ENCODE data around the gene CASR. TPM values are rescaled to one million over a fixed set of nuclear protein-coding genes. Genes with fewer than 3 reads are reported as not detected.
A peak's percentile ranks its signal among the peaks of the same experiment; 100 is the strongest.

The CASR gene
- total and polyA plus RNA-seq, 2 of the 4 experiments (the other 2 are of a cell fraction): not detected

- POLR2A ChIA-PET (ENCODE audit: unreplicated experiment): no interaction called here
- no peak overlapping the region for H2AFZ ChIP-seq (replicated peaks; ENCODE audit: low read length, poor library complexity)
- H3K9me3 ChIP-seq (ENCODE audit: control insufficient read depth, insufficient read depth, low read length): no peaks in the 10 kb centered on the region
- H4K20me1 ChIP-seq (ENCODE audit: insufficient read depth, low read length): no peaks in the 10 kb centered on the region
- H3K4me3 ChIP-seq (ENCODE audit: insufficient read depth, low read depth, low read length): peak overlapping the region; percentile 17; the same call in 1 of the 2 replicates
- no peaks in the 10 kb centered on the region for H3K79me1 ChIP-seq (ENCODE audit: low read depth in 1 of 2, low read length in 2 of 2)
- peaks cover 10% of the 10 kb centered on the region for H3K4me1 ChIP-seq (ENCODE audit: control insufficient read depth, insufficient read depth, low read length)
- H3K27ac ChIP-seq (ENCODE audit: insufficient read depth, low read length): no peak overlapping the region
- H3K4ac ChIP-seq (ENCODE audit: low read depth, low read length): peak overlapping the region; percentile 33; the same call in 1 of the 2 replicates
- no CpG with 5 or more reads among the region's 7 CpGs for WGBS, 2 experiments (ENCODE audit: extremely low coverage in 2 of 2, insufficient read length in 1 of 2)
- H3K36me3 ChIP-seq (ENCODE audit: control insufficient read depth, insufficient read depth, low read length): no peaks in the 10 kb centered on the region
- peak overlapping the region in 1 of 2 experiments; percentile 61; a peak in 1 of 4 replicates for H4K8ac ChIP-seq (ENCODE audit: low read depth in 2 of 2, low read length in 2 of 2)
- intact Hi-C loops (cut with micrococcal nuclease) (no loop called here), in situ Hi-C loops (cut with MboI; ENCODE audit: low sequenced_read_pairs) (no loop called here), dilution Hi-C loops (cut with HindIII; ENCODE audit: low sequenced_read_pairs, unreplicated experiment) (no loop called here)
- DNase-seq (peak; percentile 78), ATAC-seq (ENCODE audit: low read depth) (peak; percentile 80)
- H2AK9ac ChIP-seq (replicated peaks; ENCODE audit: low read depth, low read length, poor library complexity): no peak overlapping the region
- TF ChIP-seq RFX5 (IDR thresholded peaks at IDR 0.05; ENCODE audit: low read depth, low read length): no peak
- TF ChIP-seq FOS (IDR thresholded peaks at IDR 0.05; ENCODE audit: low read depth, low read length): peak; percentile 35; the same call in 1 of the 2 replicates
- no peak for TF ChIP-seq USF2 (IDR thresholded peaks at IDR 0.05; ENCODE audit: low read depth, low read length)
- TF ChIP-seq BHLHE40 (IDR thresholded peaks at IDR 0.05; ENCODE audit: low read depth, low read length): peak; percentile 48; the same call in 1 of the 2 replicates
- peak; percentile 66 for TF ChIP-seq CEBPB (IDR thresholded peaks at IDR 0.05; ENCODE audit: low read depth, low read length)
- TF ChIP-seq MAZ (IDR thresholded peaks at IDR 0.05; ENCODE audit: borderline replicate concordance, low read depth, low read length): no peak
- TF ChIP-seq NFE2L2 (IDR thresholded peaks at IDR 0.05; ENCODE audit: low read depth, low read length): no peak
- no peak for TF ChIP-seq RAD21 (IDR thresholded peaks at IDR 0.05; ENCODE audit: low read length)
- no peak for TF ChIP-seq POLR2A (IDR thresholded peaks at IDR 0.05; ENCODE audit: low read depth, low read length)
- peak overlapping the region; percentile 78 for H2BK5ac ChIP-seq (ENCODE audit: low read depth, low read length, poor library complexity, severe bottlenecking)
- H4K91ac ChIP-seq (ENCODE audit: insufficient read depth, low read depth, low read length): peak overlapping the region; percentile 38; the same call in 1 of the 2 replicates
- H2BK20ac ChIP-seq (ENCODE audit: low read depth, low read length): peak overlapping the region; percentile 80; the same call in 1 of the 2 replicates
- H3K9me1 ChIP-seq (ENCODE audit: insufficient read depth, low read length): peaks cover 7% of the 10 kb centered on the region; the same call in 1 of the 2 replicates
- H3K4me2 ChIP-seq (ENCODE audit: low read depth, low read length): peak overlapping the region; percentile 95; the same call in 1 of the 2 replicates
- H3K9ac ChIP-seq (ENCODE audit: low read depth, low read length): no peak overlapping the region
- H2AK5ac ChIP-seq (ENCODE audit: low read depth, low read length): no peak overlapping the region
- no peak overlapping the region for H3K23ac ChIP-seq (ENCODE audit: low read depth, low read length)
- H3K14ac ChIP-seq (replicated peaks; ENCODE audit: low read depth, low read length): no peak overlapping the region
- CTCF ChIA-PET: interaction anchor here (1.0 to 1.7 kb wide), 2 partner anchors 13 to 188 kb away, joined by 3 to 5 read pairs; no protein-coding TSS in a partner anchor
- peaks cover 3% of the 10 kb centered on the region for H3K27me3 ChIP-seq (ENCODE audit: control insufficient read depth, insufficient read depth, low read length)
- no peak overlapping the region for H3K56ac ChIP-seq (ENCODE audit: extremely low read depth, insufficient read depth, low read length)
- peak overlapping the region; percentile 69; the same call in 1 of the 2 replicates for H2BK120ac ChIP-seq (ENCODE audit: low read depth, low read length)
- peak overlapping the region; percentile 77; the same call in 1 of the 3 replicates for H2BK15ac ChIP-seq (ENCODE audit: low read depth, low read length)
- H4K5ac ChIP-seq (ENCODE audit: low read depth, low read length): no peak overlapping the region
- no TSS peak for BruUV-seq (replicated peaks)
- H3K18ac ChIP-seq (ENCODE audit: low read depth, low read length): peak overlapping the region; percentile 1; the same call in 1 of the 2 replicates
These were observed 62.2 kb downstream of the CASR start for GRCh38 chr3:122245513-122246174.

All from IMR-90 (cell line).